NOMO-1 treated with dmso at 0.1 percent for 144 hours (cell line): Measurements from ENCODE around the gene KLHDC8A.
A peak's percentile ranks its signal among the peaks of the same experiment; 100 is the strongest.

ENCODE experiments used
- DNase-seq: peaks from one replicate; lab custom pipeline; 2025; ENCODE audit not compliant: unreplicated experiment; lab: John Stamatoyannopoulos, UW

Gene KLHDC8A

DNA sequence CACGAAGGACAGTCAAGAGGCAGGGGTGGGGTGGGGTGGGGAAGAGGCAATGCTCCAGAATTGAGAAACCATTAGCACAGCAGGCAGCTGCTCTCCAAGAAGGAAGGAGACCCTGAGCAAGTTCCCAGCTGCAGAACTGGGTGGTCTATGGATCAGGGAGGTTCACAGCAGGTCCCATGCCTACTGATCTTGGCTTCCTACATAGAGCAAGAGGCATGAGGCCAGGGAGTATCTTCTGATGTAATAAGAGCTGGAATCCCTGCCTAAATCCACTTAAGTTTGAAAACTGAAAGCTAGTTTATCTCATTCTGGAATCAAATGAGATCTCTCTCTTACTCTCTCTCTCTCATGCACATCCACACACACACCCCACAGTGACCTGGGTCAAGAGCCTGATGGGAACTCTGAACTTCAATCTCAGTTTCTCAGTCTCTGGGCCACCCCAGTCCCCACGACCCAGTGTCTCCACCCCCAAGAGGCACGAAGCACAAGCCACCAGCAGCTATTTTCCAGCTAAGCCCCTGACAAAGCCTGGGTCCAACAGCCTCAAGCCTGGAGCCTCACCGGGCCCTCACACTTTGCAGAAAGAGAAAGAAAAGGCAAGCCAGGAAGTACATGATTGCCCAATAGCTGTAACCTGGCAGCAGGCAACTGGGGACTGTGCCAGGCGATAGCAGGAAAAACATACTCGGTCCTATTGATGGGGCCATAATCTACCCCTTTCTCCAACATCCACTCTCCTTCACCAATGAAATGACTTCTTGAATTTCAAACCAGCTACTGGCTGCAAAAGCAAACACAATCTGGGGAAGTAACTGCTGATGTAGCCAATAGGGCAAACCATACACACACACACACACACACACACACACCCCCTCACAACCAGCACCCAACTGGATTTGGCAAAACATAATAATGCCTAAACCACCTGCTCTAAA is 37.4 kb downstream of the KLHDC8A start:
- DNase-seq: peak; percentile 65

- no peak for DNase-seq
Observed at GRCh38 chr1:205318231-205318991, 38.3 kb downstream of the KLHDC8A start.

GRCh38 chr1:205317311-205317917 is 39.3 kb downstream of the KLHDC8A start:
- DNase-seq: no peak

DNA sequence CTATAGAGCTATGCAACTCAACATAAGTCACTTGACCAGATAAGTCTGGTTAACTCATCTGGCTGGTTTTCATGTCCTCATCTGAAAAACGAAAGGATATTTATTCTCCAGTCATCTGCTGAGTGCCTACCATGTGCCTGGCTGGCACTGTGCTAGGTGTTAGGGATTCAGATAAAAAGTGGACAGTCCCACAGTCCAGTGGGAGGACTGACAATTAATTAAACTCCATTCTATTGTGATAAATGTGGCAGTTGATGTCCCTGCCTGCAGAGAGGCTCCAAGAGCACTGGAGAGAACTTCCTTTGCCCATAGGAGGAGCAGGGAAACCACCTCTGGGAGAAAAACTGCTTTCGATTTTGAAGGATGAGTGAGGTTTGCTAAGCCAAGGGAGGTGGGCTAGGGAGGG is 40.6 kb downstream of the KLHDC8A start:
- no peak for DNase-seq

GRCh38 chr1:205315008-205315618 is 41.6 kb downstream of the KLHDC8A start:
- DNase-seq: no peak

GRCh38 chr1:205313563-205314308 is 43.0 kb downstream of the KLHDC8A start:
- DNase-seq: peak; percentile 20

- no peak for DNase-seq
Observed at GRCh38 chr1:205312866-205313562, 43.7 kb downstream of the KLHDC8A start.

- DNase-seq: peak; percentile 8
Observed at GRCh38 chr1:205310976-205311704, 45.6 kb downstream of the KLHDC8A start.

DNA sequence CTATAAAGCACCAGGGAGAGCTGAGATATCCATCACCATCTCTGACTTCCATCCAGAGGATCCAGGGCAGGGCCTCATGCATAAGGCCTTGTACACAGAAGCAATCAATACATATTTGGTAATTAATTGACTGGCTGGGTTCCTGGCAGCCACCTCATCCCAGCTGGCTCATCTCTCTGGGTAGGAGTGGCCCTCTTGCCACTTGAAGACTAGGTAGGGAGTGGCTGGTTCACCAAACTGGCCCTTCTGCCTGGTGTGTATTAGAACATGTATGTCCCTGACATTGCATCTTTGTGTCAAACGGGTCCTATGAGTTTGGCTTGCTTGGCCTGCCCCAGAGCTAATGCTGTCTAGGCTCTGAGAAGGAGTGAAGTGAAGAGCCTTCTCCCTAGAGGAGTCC is 47.0 kb downstream of the KLHDC8A start:
- DNase-seq: no peak

GRCh38 chr1:205306929-205307566 is 49.7 kb downstream of the KLHDC8A start:
- no peak for DNase-seq

DNA sequence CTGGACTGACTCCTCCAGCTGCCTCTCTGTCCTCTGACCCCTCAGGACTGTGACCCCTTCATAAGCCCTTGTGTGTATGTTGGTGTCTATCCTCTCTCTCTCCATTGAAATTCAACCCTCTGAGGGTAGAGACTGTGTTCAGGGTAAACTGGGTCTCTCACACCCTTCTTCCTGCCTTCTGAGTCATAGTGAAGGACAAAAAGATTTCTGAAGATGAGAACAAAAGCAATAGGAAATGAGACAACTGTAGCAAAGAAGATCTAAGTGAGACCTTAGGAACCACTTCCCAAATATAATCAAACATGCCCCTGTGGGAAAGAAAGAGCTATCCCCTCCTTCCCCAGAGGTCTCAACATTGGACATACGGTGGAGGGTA is 52.0 kb downstream of the KLHDC8A start:
- DNase-seq: no peak

GRCh38 chr1:205304046-205304694 is 52.6 kb downstream of the KLHDC8A start:
- no peak for DNase-seq

- no peak for DNase-seq
Observed at GRCh38 chr1:205303247-205303888, 53.4 kb downstream of the KLHDC8A start.

DNA sequence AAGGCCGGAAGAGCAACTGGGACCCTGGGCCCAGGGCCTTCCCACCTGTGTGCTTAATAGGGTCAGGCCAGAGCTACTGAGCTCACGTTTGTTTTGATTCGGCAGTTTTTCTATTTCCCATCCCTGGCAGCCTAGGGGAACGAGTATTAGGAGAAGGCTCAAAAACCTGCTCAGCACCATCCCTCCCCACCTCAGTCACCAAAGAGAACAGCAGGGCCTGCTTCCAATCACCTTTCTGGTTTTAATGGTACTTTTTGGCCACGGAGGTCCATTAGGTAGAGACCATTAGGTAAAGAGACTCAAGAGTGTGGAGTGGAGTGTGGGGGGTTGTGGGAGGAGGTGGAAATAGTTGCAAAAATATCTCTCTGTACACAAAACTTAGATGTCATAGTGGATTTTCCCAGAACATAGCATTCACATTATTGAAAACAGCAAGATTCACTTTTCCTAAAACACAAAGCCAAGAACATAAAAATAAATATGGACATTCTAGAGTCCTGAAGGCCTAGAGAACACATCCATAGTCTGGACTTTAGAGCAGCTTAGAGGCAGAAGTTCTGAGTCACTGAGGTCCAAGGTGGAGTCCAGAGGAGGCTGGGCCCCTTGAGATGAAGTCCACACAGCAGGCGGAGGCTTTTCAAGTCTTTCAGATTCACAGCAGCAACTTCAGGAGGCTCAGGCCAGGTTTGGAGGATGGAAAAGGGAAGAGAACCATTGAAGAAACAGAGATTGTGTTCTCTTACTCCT is 54.7 kb downstream of the KLHDC8A start:
- no peak for DNase-seq

GRCh38 chr1:205301205-205301821 is 55.4 kb downstream of the KLHDC8A start:
- DNase-seq: no peak

GRCh38 chr1:205300149-205300548 is 56.6 kb downstream of the KLHDC8A start:
- no peak for DNase-seq
